HepG2 (cell line): ENCODE data around the gene HSPB6. TPM values are rescaled to one million over a fixed set of nuclear protein-coding genes. Genes with fewer than 3 reads are reported as not detected.

Experiments
- ELF1 ChIP-seq: sonication (generic); formaldehyde crosslinking; IDR thresholded peaks from 2 replicates; pipeline ENCODE4 v1.4.0; 2020; ENCODE audit warnings: missing genetic modification reagents
- IRX3 ChIP-seq: sonication (generic); formaldehyde crosslinking; IDR thresholded peaks from 2 replicates; pipeline ENCODE4 v1.8.1; 2023; ENCODE audit warnings: mild to moderate bottlenecking, low read depth, missing genetic modification reagents, borderline replicate concordance
- MXD3 ChIP-seq: IDR thresholded peaks from 2 replicates; pipeline ENCODE4 v1.6.1; 2016; ENCODE audit warnings: mild to moderate bottlenecking, missing biosample characterization, missing genetic modification reagents
- MYC ChIP-seq: sonication (generic); formaldehyde crosslinking; IDR thresholded peaks from 2 replicates; pipeline ENCODE4 v1.9.0; 2021; ENCODE audit warnings: missing genetic modification reagents, borderline replicate concordance
- PHF8 ChIP-seq: sonication (generic); formaldehyde crosslinking; IDR thresholded peaks from 2 replicates; pipeline ENCODE4 v1.5.0; 2020; ENCODE audit warnings: missing genetic modification reagents
- PREB ChIP-seq: sonication (generic); formaldehyde crosslinking; IDR thresholded peaks from 2 replicates; pipeline ENCODE4 v1.4.0; 2020; ENCODE audit warnings: missing genetic modification reagents
- TARDBP ChIP-seq: sonication (generic); formaldehyde crosslinking; IDR thresholded peaks from 2 replicates; pipeline ENCODE4 v1.8.0; 2022; ENCODE audit warnings: mild to moderate bottlenecking, missing genetic modification reagents
- YEATS4 ChIP-seq: sonication (generic); formaldehyde crosslinking; IDR thresholded peaks from 2 replicates; pipeline ENCODE4 v1.4.0; 2020; ENCODE audit warnings: missing genetic modification reagents, borderline replicate concordance
- ZKSCAN1 ChIP-seq: fragments of 150-350 bp; IDR thresholded peaks from 2 replicates; pipeline ENCODE4 v1.6.1; 2014; ENCODE audit warnings: low read length
- ZNF18 ChIP-seq: sonication (generic); formaldehyde crosslinking; IDR thresholded peaks from 2 replicates; pipeline ENCODE4 v1.8.0; 2022; ENCODE audit warnings: mild to moderate bottlenecking, missing genetic modification reagents; ENCODE audit not compliant: insufficient replicate concordance
- ZNF225 ChIP-seq: sonication (generic); formaldehyde crosslinking; IDR thresholded peaks from 2 replicates; pipeline ENCODE4 v1.4.0; 2020; ENCODE audit warnings: mild to moderate bottlenecking, missing genetic modification reagents
- ZNF746 ChIP-seq: sonication (generic); formaldehyde crosslinking; IDR thresholded peaks from 2 replicates; pipeline ENCODE4 v1.8.0; 2022; ENCODE audit warnings: mild to moderate bottlenecking, missing genetic modification reagents
- polyA plus RNA-seq, 8 experiments: library from polyadenylated mRNA; depleted of rRNA in 3 of 8; stranded (reverse) in 7 of 8; unstranded in 1 of 8; fragments of >200 nt; fragmentation: Illumina TruSeq in 4 of 8; extraction: Trizol in 4 of 8; gene quantifications; 2 replicates each; pipeline versions ENCODE4 v1.2.1 to v1.2.3, GENCODE V29; 2011 to 2016; ENCODE audit warnings: low read depth in 4 of 8, missing spikeins in 1 of 8, mixed read lengths in 1 of 8; ENCODE audit not compliant: insufficient read depth in 1 of 8
- total RNA-seq, 5 experiments: library from RNA; depleted of rRNA; stranded (reverse); fragments of >200 nt; fragmentation: Illumina TruSeq; extraction: Trizol; gene quantifications; 2 replicates each; pipeline ENCODE4 v1.2.3, GENCODE V29; 2016; ENCODE audit warnings: low read depth in 1 of 5

Gene HSPB6
- total and polyA plus RNA-seq, 2 of the 13 experiments (the other 11 are each of a cell fraction or from before 2014, with no cell fraction given) = 0.18 TPM; not detected in 1

GRCh38 chr19:35740423-35741202 is 16.2 kb downstream of the HSPB6 start (continued):
- TF ChIP-seq TARDBP (0 out of 2 replicates have a peak, but pooled peaks have one; percentile 41), ZNF18 (CRISPR knock-in tag) (peak; percentile 85), MXD3 (CRISPR knock-in tag) (peak; percentile 60), MYC (peak; percentile 74; the same call in 1 of the 2 replicates), ZNF225 (CRISPR knock-in tag) (no peak), YEATS4 (peak; percentile 52; the same call in 1 of the 2 replicates), PHF8 (peak; percentile 73), IRX3 (0 out of 2 replicates have a peak, but pooled peaks have one; percentile 56), ELF1 (CRISPR knock-in tag) (peak; percentile 61), ZNF746 (CRISPR knock-in tag) (0 out of 2 replicates have a peak, but pooled peaks have one; percentile 52), ZKSCAN1 (no peak), PREB (CRISPR knock-in tag) (no peak)
